Gastroesophageal sphincter (tissue), 3 donors: ENCODE results near the gene TMEM171.

ENCODE experiments used
- CTCF ChIP-seq, 4 experiments: fragments of 200-600 bp in 2 of 4; fragments of 450-650 bp in 2 of 4; sonication (generic) in 1 of 4; IDR thresholded peaks; one replicate each; pipeline ENCODE4 v1.5.1; 2017 to 2019; ENCODE audit warnings: antibody characterized with exemption in 4 of 4, mild to moderate bottlenecking in 2 of 4, moderate library complexity in 2 of 4
- EP300 ChIP-seq: sonication (generic); formaldehyde crosslinking; IDR thresholded peaks from one replicate; pipeline ENCODE4 v1.6.1; 2017; ENCODE audit warnings: antibody characterized with exemption, mild to moderate bottlenecking
- POLR2A ChIP-seq, 2 donors: fragments of 450-650 bp; IDR thresholded peaks; one replicate each; pipeline ENCODE4 v1.6.1; 2017; ENCODE audit warnings: antibody characterized with exemption in 2 of 2, mild to moderate bottlenecking in 2 of 2, moderate library complexity in 1 of 2

GRCh38 chr5:73151766-73152410 is 31.5 kb downstream of the TMEM171 start:
- TF ChIP-seq CTCF (IDR thresholded peaks at IDR 0.05) = no peak
- TF ChIP-seq EP300 = no peak
- TF ChIP-seq POLR2A (IDR thresholded peaks at IDR 0.05) = no peak
